WTC11 (cell line): Measurements from ENCODE around the gene SENP3. TPM values are rescaled to one million over a fixed set of nuclear protein-coding genes. Genes with fewer than 3 reads are reported as not detected.

Experiments used
- ATAC-seq: fragments of 200-7000 bp; cut with Tn5 transposase; 2 replicates; pipeline ENCODE4 v1.10.0; 2021; ENCODE audit warnings: mild to moderate bottlenecking, moderate library complexity
- CTCF ChIA-PET: fragments of 300-600 bp; sonication (Branson Sonifier 250); formaldehyde crosslinking; loops from one replicate; lab custom pipeline; 2021; ENCODE audit warnings: antibody characterized with exemption; lab: Charles Lee
- POLR2A ChIA-PET: fragments of 350-600 bp; sonication (Branson Sonifier 250); formaldehyde crosslinking; loops from one replicate; lab custom pipeline; 2021; ENCODE audit warnings: antibody characterized with exemption; lab: Charles Lee
- DNase-seq: peaks from one replicate; pipeline ENCODE4 v3.0.0; 2021; ENCODE audit warnings: low spot score
- H3K27ac Mint-ChIP-seq: 2 replicates; pipeline ENCODE4 v1.8.0; 2021; ENCODE audit warnings: mixed read lengths
- H3K27me3 Mint-ChIP-seq: 2 replicates; pipeline ENCODE4 v1.8.0; 2021; ENCODE audit warnings: low read depth, mild to moderate bottlenecking, moderate library complexity, mixed read lengths
- H3K36me3 Mint-ChIP-seq: 2 replicates; pipeline ENCODE4 v1.8.0; 2021; ENCODE audit warnings: mixed read lengths
- H3K4me1 Mint-ChIP-seq: 2 replicates; pipeline ENCODE4 v1.8.0; 2022; ENCODE audit warnings: mixed read lengths
- H3K4me3 Mint-ChIP-seq: 2 replicates; pipeline ENCODE4 v1.8.0; 2021; ENCODE audit warnings: mild to moderate bottlenecking, moderate library complexity, mixed read lengths
- H3K9me3 Mint-ChIP-seq: 2 replicates; pipeline ENCODE4 v1.8.0; 2021; ENCODE audit warnings: mixed read lengths
- ATF1 ChIP-seq: sonication (generic); formaldehyde crosslinking; IDR thresholded peaks from 2 replicates; pipeline ENCODE4 v1.8.1; 2023; ENCODE audit warnings: mild to moderate bottlenecking, moderate library complexity, missing genetic modification reagents
- ELF4 ChIP-seq: sonication (generic); formaldehyde crosslinking; IDR thresholded peaks from 2 replicates; pipeline ENCODE4 v1.8.1; 2022; ENCODE audit warnings: low read depth, mild to moderate bottlenecking, moderate library complexity, missing genetic modification reagents
- ESRRA ChIP-seq: sonication (generic); formaldehyde crosslinking; IDR thresholded peaks from 2 replicates; pipeline ENCODE4 v1.8.1; 2022; ENCODE audit warnings: mild to moderate bottlenecking, missing genetic modification reagents, borderline replicate concordance
- FOXP1 ChIP-seq: sonication (generic); formaldehyde crosslinking; IDR thresholded peaks from 2 replicates; pipeline ENCODE4 v1.8.0; 2022; ENCODE audit warnings: missing genetic modification reagents, mild to moderate bottlenecking, moderate library complexity, borderline replicate concordance
- JAZF1 ChIP-seq: fragments of 250-450 bp; sonication (Bioruptor Pico); IDR thresholded peaks from 2 replicates; pipeline ENCODE4 v1.9.0; 2021; ENCODE audit warnings: moderate library complexity, mild to moderate bottlenecking, inconsistent platforms
- NFYB ChIP-seq: sonication (generic); formaldehyde crosslinking; conservative IDR thresholded peaks from 2 replicates; pipeline ENCODE4 v1.8.0; 2022; ENCODE audit warnings: low read depth, missing genetic modification reagents
- NR1H2 ChIP-seq: sonication (generic); formaldehyde crosslinking; IDR thresholded peaks from 2 replicates; pipeline ENCODE4 v1.9.0; 2021; ENCODE audit warnings: mild to moderate bottlenecking, moderate library complexity, missing genetic modification reagents
- NR2C2 ChIP-seq: sonication (generic); formaldehyde crosslinking; IDR thresholded peaks from 2 replicates; pipeline ENCODE4 v1.8.0; 2022; ENCODE audit warnings: mild to moderate bottlenecking, missing genetic modification reagents
- RELA ChIP-seq: sonication (generic); formaldehyde crosslinking; IDR thresholded peaks from 2 replicates; pipeline ENCODE4 v1.8.1; 2022; ENCODE audit warnings: missing genetic modification reagents, mild to moderate bottlenecking, borderline replicate concordance
- SMAD3 ChIP-seq: sonication (generic); formaldehyde crosslinking; IDR thresholded peaks from 2 replicates; pipeline ENCODE4 v1.8.0; 2022; ENCODE audit warnings: missing genetic modification reagents, mild to moderate bottlenecking, borderline replicate concordance
- SOX15 ChIP-seq: fragments of 250-450 bp; sonication (Bioruptor Pico); IDR thresholded peaks from 2 replicates; pipeline ENCODE4 v1.9.0; 2021; ENCODE audit warnings: mild to moderate bottlenecking
- TEAD1 ChIP-seq: sonication (generic); formaldehyde crosslinking; IDR thresholded peaks from 2 replicates; pipeline ENCODE4 v1.8.0; 2022; ENCODE audit warnings: mild to moderate bottlenecking, missing genetic modification reagents
- ZNF317 ChIP-seq: sonication (generic); formaldehyde crosslinking; IDR thresholded peaks from 2 replicates; pipeline ENCODE4 v1.8.1; 2023; ENCODE audit warnings: low read depth, mild to moderate bottlenecking, moderate library complexity, missing genetic modification reagents, borderline replicate concordance
- total RNA-seq: library from RNA; stranded (reverse); gene quantifications from 3 replicates; pipeline ENCODE4 v1.2.3, GENCODE V29; 2021
- TF ChIP-seq, protein P1 (sequence below): sonication (generic); formaldehyde crosslinking; IDR thresholded peaks from 2 replicates; pipeline ENCODE4 v1.8.1; 2022; ENCODE audit warnings: missing genetic modification reagents, borderline replicate concordance
- TF ChIP-seq, protein P2 (sequence below): fragments of 250-450 bp; sonication (Bioruptor Pico); IDR thresholded peaks from 2 replicates; pipeline ENCODE4 v1.9.0; 2021; ENCODE audit warnings: mild to moderate bottlenecking, borderline replicate concordance
- TF ChIP-seq, protein P3 (sequence below): sonication (generic); formaldehyde crosslinking; IDR thresholded peaks from 2 replicates; pipeline ENCODE4 v1.8.0; 2023; ENCODE audit warnings: missing genetic modification reagents
- TF ChIP-seq, protein P4 (sequence below): fragments of 250-450 bp; sonication (Bioruptor Pico); IDR thresholded peaks from 2 replicates; pipeline ENCODE4 v1.9.0; 2021; ENCODE audit warnings: mild to moderate bottlenecking

SENP3 gene
- total RNA-seq, 1 experiment from 2014 or later, result 85.4 TPM

DNA sequence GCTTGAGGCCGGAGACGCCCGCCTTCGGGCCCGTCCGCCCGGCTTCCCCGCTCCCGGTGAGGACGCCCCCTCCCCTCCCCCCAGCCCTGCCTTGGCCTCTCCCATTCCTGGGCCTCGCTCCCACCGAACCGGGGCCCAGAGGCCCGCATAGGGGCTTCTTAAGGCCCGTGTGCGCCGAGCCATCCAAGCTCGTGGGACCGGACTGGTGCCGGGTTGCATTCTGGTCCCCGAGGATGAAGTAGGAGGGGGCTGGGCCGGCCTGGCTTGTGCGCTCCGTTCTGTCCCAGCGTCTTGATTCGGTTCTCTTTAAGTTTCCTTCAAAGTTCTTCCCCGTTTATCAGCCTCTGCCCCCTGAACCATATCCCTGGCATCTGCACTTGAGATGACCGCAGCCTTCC lies 488 bp downstream of the SENP3 start:
- DNase-seq (no peak), ATAC-seq (no peak)
- TF ChIP-seq JAZF1 (CRISPR knock-in tag), result no peak
- TF ChIP-seq RELA (CRISPR knock-in tag), result 0 out of 2 replicates have a peak, but pooled peaks have one; percentile 55
- ChIA-PET POLR2A (interaction anchor here (1.0 to 1.4 kb wide), 3 partner anchors 9 to 27 kb away, joined by 3 to 4 read pairs (median 3); partner anchors contain the start of genes MPDU1 and SOX15), CTCF (interaction anchor here (1.0 to 3.6 kb wide), 6 partner anchors 10 to 206 kb away, joined by 3 to 79 read pairs (median 16); partner anchors contain the start of genes TMEM102, TMEM256, TP53 and WRAP53)
- no peaks in the 10 kb centered on the region for H3K9me3 Mint-ChIP-seq
- peak overlapping the region; percentile 87 for H3K27ac Mint-ChIP-seq
- peaks cover 30% of the 10 kb centered on the region for H3K36me3 Mint-ChIP-seq
- H3K4me3 Mint-ChIP-seq, result peak overlapping the region; percentile 94
- peaks cover 45% of the 10 kb centered on the region for H3K4me1 Mint-ChIP-seq
- H3K27me3 Mint-ChIP-seq, result no peaks in the 10 kb centered on the region

DNA sequence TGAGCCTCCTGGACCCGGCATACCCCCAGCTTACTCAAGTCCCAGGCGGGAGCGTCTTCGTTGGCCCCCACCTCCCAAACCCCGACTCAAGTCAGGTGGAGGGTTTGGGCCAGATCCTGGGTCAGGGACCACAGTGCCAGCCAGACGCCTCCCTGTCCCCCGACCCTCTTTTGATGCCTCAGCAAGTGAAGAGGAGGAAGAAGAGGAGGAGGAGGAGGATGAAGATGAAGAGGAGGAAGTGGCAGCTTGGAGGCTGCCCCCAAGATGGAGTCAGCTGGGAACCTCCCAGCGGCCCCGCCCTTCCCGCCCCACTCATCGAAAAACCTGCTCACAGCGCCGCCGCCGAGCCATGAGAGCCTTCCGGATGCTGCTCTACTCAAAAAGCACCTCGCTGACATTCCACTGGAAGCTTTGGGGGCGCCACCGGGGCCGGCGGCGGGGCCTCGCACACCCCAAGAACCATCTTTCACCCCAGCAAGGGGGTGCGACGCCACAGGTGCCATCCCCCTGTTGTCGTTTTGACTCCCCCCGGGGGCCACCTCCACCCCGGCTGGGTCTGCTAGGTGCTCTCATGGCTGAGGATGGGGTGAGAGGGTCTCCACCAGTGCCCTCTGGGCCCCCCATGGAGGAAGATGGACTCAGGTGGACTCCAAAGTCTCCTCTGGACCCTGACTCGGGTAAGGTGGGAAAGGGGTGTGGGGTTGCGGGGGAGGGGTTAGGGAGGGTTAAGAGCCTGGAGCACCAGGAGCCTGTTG lies 1.6 kb downstream of the SENP3 start:
- ChIA-PET CTCF (interaction anchor here (3.5 kb wide), 1 partner anchor 124 kb away, joined by 29 read pairs; the partner anchor contains the start of genes TP53 and WRAP53), POLR2A (no interaction called here)
- Mint-ChIP-seq H3K36me3 (peaks cover 36% of the 10 kb centered on the region), H3K9me3 (no peaks in the 10 kb centered on the region), H3K27ac (no peak overlapping the region), H3K4me1 (peaks cover 34% of the 10 kb centered on the region), H3K4me3 (peak overlapping the region; percentile 94), H3K27me3 (no peaks in the 10 kb centered on the region)
- TF ChIP-seq RELA (CRISPR knock-in tag) (no peak), NR2C2 (CRISPR knock-in tag) (no peak), NR1H2 (CRISPR knock-in tag) (no peak), ZNF317 (no peak), TEAD1 (CRISPR knock-in tag) (no peak), FOXP1 (CRISPR knock-in tag) (no peak), SOX15 (no peak), ATF1 (no peak), NFYB (CRISPR knock-in tag) (no peak), SMAD3 (CRISPR knock-in tag) (no peak), ESRRA (CRISPR knock-in tag) (no peak), ELF4 (CRISPR knock-in tag) (no peak)
- TF ChIP-seq, protein P1, sequence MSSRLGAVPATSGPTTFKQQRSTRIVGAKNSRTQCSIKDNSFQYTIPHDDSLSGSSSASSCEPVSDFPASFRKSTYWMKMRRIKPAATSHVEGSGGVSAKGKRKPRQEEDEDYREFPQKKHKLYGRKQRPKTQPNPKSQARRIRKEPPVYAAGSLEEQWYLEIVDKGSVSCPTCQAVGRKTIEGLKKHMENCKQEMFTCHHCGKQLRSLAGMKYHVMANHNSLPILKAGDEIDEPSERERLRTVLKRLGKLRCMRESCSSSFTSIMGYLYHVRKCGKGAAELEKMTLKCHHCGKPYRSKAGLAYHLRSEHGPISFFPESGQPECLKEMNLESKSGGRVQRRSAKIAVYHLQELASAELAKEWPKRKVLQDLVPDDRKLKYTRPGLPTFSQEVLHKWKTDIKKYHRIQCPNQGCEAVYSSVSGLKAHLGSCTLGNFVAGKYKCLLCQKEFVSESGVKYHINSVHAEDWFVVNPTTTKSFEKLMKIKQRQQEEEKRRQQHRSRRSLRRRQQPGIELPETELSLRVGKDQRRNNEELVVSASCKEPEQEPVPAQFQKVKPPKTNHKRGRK (CRISPR knock-in tag), result no peak
- TF ChIP-seq, protein P2, sequence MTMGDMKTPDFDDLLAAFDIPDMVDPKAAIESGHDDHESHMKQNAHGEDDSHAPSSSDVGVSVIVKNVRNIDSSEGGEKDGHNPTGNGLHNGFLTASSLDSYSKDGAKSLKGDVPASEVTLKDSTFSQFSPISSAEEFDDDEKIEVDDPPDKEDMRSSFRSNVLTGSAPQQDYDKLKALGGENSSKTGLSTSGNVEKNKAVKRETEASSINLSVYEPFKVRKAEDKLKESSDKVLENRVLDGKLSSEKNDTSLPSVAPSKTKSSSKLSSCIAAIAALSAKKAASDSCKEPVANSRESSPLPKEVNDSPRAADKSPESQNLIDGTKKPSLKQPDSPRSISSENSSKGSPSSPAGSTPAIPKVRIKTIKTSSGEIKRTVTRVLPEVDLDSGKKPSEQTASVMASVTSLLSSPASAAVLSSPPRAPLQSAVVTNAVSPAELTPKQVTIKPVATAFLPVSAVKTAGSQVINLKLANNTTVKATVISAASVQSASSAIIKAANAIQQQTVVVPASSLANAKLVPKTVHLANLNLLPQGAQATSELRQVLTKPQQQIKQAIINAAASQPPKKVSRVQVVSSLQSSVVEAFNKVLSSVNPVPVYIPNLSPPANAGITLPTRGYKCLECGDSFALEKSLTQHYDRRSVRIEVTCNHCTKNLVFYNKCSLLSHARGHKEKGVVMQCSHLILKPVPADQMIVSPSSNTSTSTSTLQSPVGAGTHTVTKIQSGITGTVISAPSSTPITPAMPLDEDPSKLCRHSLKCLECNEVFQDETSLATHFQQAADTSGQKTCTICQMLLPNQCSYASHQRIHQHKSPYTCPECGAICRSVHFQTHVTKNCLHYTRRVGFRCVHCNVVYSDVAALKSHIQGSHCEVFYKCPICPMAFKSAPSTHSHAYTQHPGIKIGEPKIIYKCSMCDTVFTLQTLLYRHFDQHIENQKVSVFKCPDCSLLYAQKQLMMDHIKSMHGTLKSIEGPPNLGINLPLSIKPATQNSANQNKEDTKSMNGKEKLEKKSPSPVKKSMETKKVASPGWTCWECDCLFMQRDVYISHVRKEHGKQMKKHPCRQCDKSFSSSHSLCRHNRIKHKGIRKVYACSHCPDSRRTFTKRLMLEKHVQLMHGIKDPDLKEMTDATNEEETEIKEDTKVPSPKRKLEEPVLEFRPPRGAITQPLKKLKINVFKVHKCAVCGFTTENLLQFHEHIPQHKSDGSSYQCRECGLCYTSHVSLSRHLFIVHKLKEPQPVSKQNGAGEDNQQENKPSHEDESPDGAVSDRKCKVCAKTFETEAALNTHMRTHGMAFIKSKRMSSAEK (CRISPR knock-in tag), result no peak
- TF ChIP-seq, protein P3, sequence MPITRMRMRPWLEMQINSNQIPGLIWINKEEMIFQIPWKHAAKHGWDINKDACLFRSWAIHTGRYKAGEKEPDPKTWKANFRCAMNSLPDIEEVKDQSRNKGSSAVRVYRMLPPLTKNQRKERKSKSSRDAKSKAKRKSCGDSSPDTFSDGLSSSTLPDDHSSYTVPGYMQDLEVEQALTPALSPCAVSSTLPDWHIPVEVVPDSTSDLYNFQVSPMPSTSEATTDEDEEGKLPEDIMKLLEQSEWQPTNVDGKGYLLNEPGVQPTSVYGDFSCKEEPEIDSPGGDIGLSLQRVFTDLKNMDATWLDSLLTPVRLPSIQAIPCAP (CRISPR knock-in tag), result no peak
- TF ChIP-seq, protein P4, sequence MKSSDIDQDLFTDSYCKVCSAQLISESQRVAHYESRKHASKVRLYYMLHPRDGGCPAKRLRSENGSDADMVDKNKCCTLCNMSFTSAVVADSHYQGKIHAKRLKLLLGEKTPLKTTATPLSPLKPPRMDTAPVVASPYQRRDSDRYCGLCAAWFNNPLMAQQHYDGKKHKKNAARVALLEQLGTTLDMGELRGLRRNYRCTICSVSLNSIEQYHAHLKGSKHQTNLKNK (CRISPR knock-in tag), result no peak
- ATAC-seq, result no peak
- no peak for DNase-seq
